H1 (cell line): ENCODE measurements around the gene ASPN. TPM values are rescaled to one million over a fixed set of nuclear protein-coding genes. Genes with fewer than 3 reads are reported as not detected.

Experiments used
- CTCF ChIA-PET: fragments of 300-600 bp; sonication (Branson Sonifier 250); formaldehyde crosslinking; loops from one replicate; lab custom pipeline; 2021; ENCODE audit not compliant: partially characterized antibody; lab: Charles Lee
- POLR2A ChIA-PET: fragments of 300-600 bp; sonication (Branson Sonifier 250); formaldehyde crosslinking; loops from one replicate; lab custom pipeline; 2021; ENCODE audit warnings: inconsistent platforms; ENCODE audit not compliant: partially characterized antibody; lab: Charles Lee
- DNase-seq, 2 experiments: peaks; one replicate each; pipeline versions ENCODE4 v3.0.0 to v3.0.0-alpha.2; 2010 to 2022; ENCODE audit warnings: low spot score in 2 of 2, low read depth in 1 of 2, mixed read lengths in 1 of 2
- FAIRE-seq: peaks from 2 replicates; lab custom pipeline; 2011; peaks lifted over from hg19 to GRCh38; lab: Jason Lieb, UNC
- H2AFZ ChIP-seq: 2 replicates; pipeline ENCODE4 v1.8.1; 2012; ENCODE audit warnings: low read length, inconsistent platforms
- H2AK5ac ChIP-seq: 2 replicates; pipeline ENCODE4 v1.6.1; 2013; ENCODE audit warnings: low read depth, low read length
- H2BK120ac ChIP-seq: replicated peaks from 2 replicates; pipeline ENCODE3; 2013; ENCODE audit warnings: low read depth, low read length, inconsistent platforms
- H2BK12ac ChIP-seq: 2 replicates; pipeline ENCODE4 v1.6.1; 2013; ENCODE audit warnings: low read depth, low read length
- H2BK15ac ChIP-seq: 2 replicates; pipeline ENCODE4 v1.6.1; 2013; ENCODE audit warnings: low read length
- H2BK20ac ChIP-seq: 2 replicates; pipeline ENCODE4 v1.6.1; 2013; ENCODE audit warnings: low read length
- H2BK5ac ChIP-seq: 2 replicates; pipeline ENCODE4 v1.6.1; 2013; ENCODE audit warnings: low read depth, low read length
- H3K14ac ChIP-seq: 2 replicates; pipeline ENCODE4 v1.6.1; 2013; ENCODE audit warnings: inconsistent platforms; ENCODE audit not compliant: insufficient read length
- H3K18ac ChIP-seq: 2 replicates; pipeline ENCODE4 v1.6.1; 2013; ENCODE audit warnings: low read length; ENCODE audit errors: extremely low read depth
- H3K23ac ChIP-seq: 2 replicates; pipeline ENCODE4 v1.6.1; 2013; ENCODE audit warnings: inconsistent platforms; ENCODE audit not compliant: insufficient read length
- H3K23me2 ChIP-seq: 2 replicates; pipeline ENCODE4 v1.6.1; 2013; ENCODE audit warnings: low read depth, low read length
- H3K27ac ChIP-seq: 2 replicates; pipeline ENCODE4 v1.6.1; 2011; ENCODE audit warnings: low read depth, low read length, inconsistent platforms
- H3K27me3 ChIP-seq, 4 experiments: replicated peaks in 1 of 4; 1 replicate in 1 of 4; 2 replicates in 3 of 4; pipeline versions ENCODE4 v1.6.1 to v1.8.1; 2011 to 2013; ENCODE audit warnings: low read length in 3 of 4, mild to moderate bottlenecking in 3 of 4, inconsistent platforms in 2 of 4, mixed read lengths in 2 of 4, moderate library complexity in 1 of 4; ENCODE audit not compliant: control insufficient read depth in 3 of 4, insufficient read depth in 3 of 4; ENCODE audit errors: extremely low read depth in 1 of 4
- H3K36me3 ChIP-seq, 4 experiments: 2 replicates each; pipeline versions ENCODE4 v1.6.1 to v1.8.1; 2011 to 2013; ENCODE audit warnings: mild to moderate bottlenecking in 4 of 4, low read length in 3 of 4, moderate library complexity in 2 of 4, control low read depth in 1 of 4, inconsistent platforms in 1 of 4; ENCODE audit not compliant: insufficient read depth in 4 of 4, control insufficient read depth in 2 of 4
- H3K4ac ChIP-seq: replicated peaks from 2 replicates; pipeline ENCODE3; 2013; ENCODE audit warnings: low read length, low read depth, mixed read lengths, inconsistent platforms; ENCODE audit not compliant: insufficient read length
- H3K4me1 ChIP-seq, 4 experiments: replicated peaks in 1 of 4; 1 replicate in 1 of 4; 2 replicates in 3 of 4; pipeline versions ENCODE4 v1.6.1 to v1.8.1; 2011 to 2013; ENCODE audit warnings: low read length in 3 of 4, inconsistent platforms in 2 of 4, mixed read lengths in 1 of 4; ENCODE audit not compliant: insufficient read depth in 4 of 4, control insufficient read depth in 3 of 4
- H3K4me2 ChIP-seq, 2 experiments: 2 replicates each; pipeline versions ENCODE4 v1.6.1 to v1.8.1; 2011 to 2013; ENCODE audit warnings: low read depth in 2 of 2, low read length in 2 of 2, control low read depth in 1 of 2, inconsistent platforms in 1 of 2, mild to moderate bottlenecking in 1 of 2; ENCODE audit not compliant: insufficient read depth in 1 of 2
- H3K4me3 ChIP-seq, 4 experiments: fragments of 200-600, 300-600 bp in 1 of 4; sonication (generic), shearing (Covaris generic), sonication (Bioruptor Twin) in 1 of 4; 2 replicates each; pipeline versions ENCODE4 v1.5.1 to v1.8.1; 2011 to 2016; ENCODE audit warnings: low read length in 4 of 4, low read depth in 3 of 4, control low read depth in 2 of 4, inconsistent platforms in 2 of 4, mild to moderate bottlenecking in 2 of 4, mixed read lengths in 1 of 4, moderate library complexity in 1 of 4; ENCODE audit not compliant: insufficient read depth in 2 of 4; ENCODE audit errors: extremely low read depth in 1 of 4
- H3K56ac ChIP-seq: replicated peaks from 2 replicates; pipeline ENCODE3; 2013; ENCODE audit warnings: low read depth, mild to moderate bottlenecking, mixed read lengths, low read length, inconsistent platforms; ENCODE audit not compliant: insufficient read length
- H3K79me1 ChIP-seq: 2 replicates; pipeline ENCODE4 v1.6.1; 2013; ENCODE audit warnings: low read depth, low read length, control low read depth
- H3K79me2 ChIP-seq, 2 experiments: 2 replicates each; pipeline versions ENCODE4 v1.6.1 to v1.8.1; 2012 to 2013; ENCODE audit warnings: low read length in 2 of 2, mild to moderate bottlenecking in 2 of 2, inconsistent platforms in 1 of 2; ENCODE audit not compliant: insufficient read depth in 2 of 2, control insufficient read depth in 1 of 2
- H3K9ac ChIP-seq, 4 experiments: replicated peaks in 1 of 4; 1 replicate in 1 of 4; 2 replicates in 3 of 4; pipeline versions ENCODE4 v1.6.1 to v1.8.1; 2011 to 2013; ENCODE audit warnings: low read depth in 3 of 4, low read length in 3 of 4, control low read depth in 2 of 4, mild to moderate bottlenecking in 2 of 4, moderate library complexity in 2 of 4, inconsistent platforms in 1 of 4; ENCODE audit errors: extremely low read depth in 1 of 4
- H3K9me3 ChIP-seq, 2 experiments: 2 replicates each; pipeline versions ENCODE4 v1.6.1 to v1.8.1; 2012 to 2013; ENCODE audit warnings: mild to moderate bottlenecking in 2 of 2, moderate library complexity in 2 of 2, control low read depth in 1 of 2, inconsistent platforms in 1 of 2, low read depth in 1 of 2, low read length in 1 of 2, mixed read lengths in 1 of 2; ENCODE audit not compliant: insufficient read depth in 2 of 2
- H4K20me1 ChIP-seq, 2 experiments: replicated peaks in 1 of 2; 2 replicates each; pipeline versions ENCODE3 to v1.8.1; 2011 to 2013; ENCODE audit warnings: inconsistent platforms in 2 of 2, low read length in 2 of 2, mild to moderate bottlenecking in 1 of 2; ENCODE audit not compliant: insufficient read depth in 2 of 2, control insufficient read depth in 1 of 2
- H4K5ac ChIP-seq: 2 replicates; pipeline ENCODE4 v1.6.1; 2013; ENCODE audit warnings: low read length, low read depth, mixed read lengths, inconsistent platforms; ENCODE audit not compliant: insufficient read length
- H4K8ac ChIP-seq: 2 replicates; pipeline ENCODE4 v1.8.0; 2013; ENCODE audit warnings: mild to moderate bottlenecking, moderate library complexity, low read length, inconsistent platforms; ENCODE audit not compliant: insufficient read depth; ENCODE audit errors: extremely low read depth
- H4K91ac ChIP-seq: replicated peaks from 2 replicates; pipeline ENCODE3; 2013; ENCODE audit warnings: low read length, mixed read lengths, inconsistent platforms; ENCODE audit not compliant: insufficient read length
- BRCA1 ChIP-seq: IDR thresholded peaks from 2 replicates; pipeline ENCODE4 v1.6.1; 2012; ENCODE audit warnings: low read depth, low read length, improper control_type of control experiment
- CHD2 ChIP-seq: IDR thresholded peaks from 2 replicates; pipeline ENCODE4 v1.6.1; 2012; ENCODE audit warnings: low read length, improper control_type of control experiment
- EZH2 ChIP-seq: fragments of 200-600 bp; sonication (generic); IDR thresholded peaks from 2 replicates; pipeline ENCODE4 v1.7.1; 2012; ENCODE audit warnings: low read depth, mild to moderate bottlenecking, moderate library complexity, low read length, inconsistent platforms; ENCODE audit not compliant: severe bottlenecking
- GABPA ChIP-seq: IDR thresholded peaks from 2 replicates; pipeline ENCODE4 v1.6.1; 2011; ENCODE audit warnings: mild to moderate bottlenecking, low read length, moderate library complexity, borderline replicate concordance; ENCODE audit not compliant: insufficient read depth
- JUN ChIP-seq: IDR thresholded peaks from 2 replicates; pipeline ENCODE4 v1.6.1; 2011; ENCODE audit warnings: low read depth, mild to moderate bottlenecking, improper control_type of control experiment, low read length
- PHF8 ChIP-seq: fragments of 200-600 bp; sonication (generic); conservative IDR thresholded peaks from 2 replicates; pipeline ENCODE4 v1.7.1; 2012; ENCODE audit warnings: low read depth, mild to moderate bottlenecking, inconsistent platforms, low read length, moderate library complexity
- POLR2AphosphoS5 ChIP-seq: IDR thresholded peaks from 2 replicates; pipeline ENCODE4 v1.6.1; 2011; ENCODE audit warnings: low read depth, low read length
- RNF2 ChIP-seq: fragments of 200-900, 300-1000 bp; sonication (generic); IDR thresholded peaks from 2 replicates; pipeline ENCODE4 v1.7.1; 2016; ENCODE audit warnings: borderline replicate concordance, low read depth, mild to moderate bottlenecking, antibody characterized with exemption, low read length; ENCODE audit not compliant: poor library complexity, severe bottlenecking; ENCODE audit errors: missing control alignments
- SAP30 ChIP-seq: fragments of 300-600 bp; sonication (generic); IDR thresholded peaks from 2 replicates; pipeline ENCODE4 v1.7.1; 2012; ENCODE audit warnings: low read length, moderate library complexity, mild to moderate bottlenecking, inconsistent platforms; ENCODE audit not compliant: insufficient read depth, insufficient replicate concordance
- SUZ12 ChIP-seq: fragments of 200-600 bp; sonication (generic); IDR thresholded peaks from 2 replicates; pipeline ENCODE4 v1.6.1; 2012; ENCODE audit warnings: mild to moderate bottlenecking, inconsistent platforms, low read length, moderate library complexity, mixed read lengths
- TAF1 ChIP-seq: IDR thresholded peaks from 2 replicates; pipeline ENCODE4 v1.6.1; 2011; ENCODE audit warnings: mild to moderate bottlenecking, low read depth, low read length
- USF2 ChIP-seq: IDR thresholded peaks from 2 replicates; pipeline ENCODE4 v1.6.1; 2011; ENCODE audit warnings: low read length, improper control_type of control experiment
- polyA plus RNA-seq, 7 experiments: library from polyadenylated mRNA; depleted of rRNA in 3 of 7; stranded (reverse) in 5 of 7; unstranded in 2 of 7; fragments of >200 nt in 5 of 7; fragments of 200-250 nt in 2 of 7; gene quantifications; 1 replicate in 5 of 7; 2 replicates in 1 of 7; 4 replicates in 1 of 7; pipeline versions ENCODE4 v1.2.1 to v1.2.3, GENCODE V29; 2011 to 2013; ENCODE audit warnings: missing spikeins in 2 of 7, mixed read lengths in 2 of 7
- total RNA-seq: library from RNA; stranded (reverse); fragmentation: NEBNext Ultra II Directional; extraction: Animal tissue kit (Norgen Biotek cat#: 25700); gene quantifications from 2 replicates; pipeline ENCODE4 v1.2.1, GENCODE V29; 2021

Gene ASPN
- total and polyA plus RNA-seq, 2 of the 8 experiments (the other 6 are each of a cell fraction or from before 2014, with no cell fraction given): not detected

- no peak for FAIRE-seq
- H3K23me2 ChIP-seq: no peaks in the 10 kb centered on the region
Observed at GRCh38 chr9:92510747-92511146, 28.4 kb upstream of the ASPN start.

More at GRCh38 chr9:92510747-92511146, 28.4 kb upstream of the ASPN start:
- Histone ChIP-seq H3K14ac (no peak overlapping the region), H2AK5ac (no peak overlapping the region), H2BK5ac (no peak overlapping the region), H4K5ac (no peak overlapping the region), H3K9me3 (no peaks in the 10 kb centered on the region), H3K18ac (no peak overlapping the region), H2BK120ac (no peak overlapping the region), H3K23ac (no peak overlapping the region), H3K36me3 (no peaks in the 10 kb centered on the region), H3K4me2 (no peak overlapping the region), H2BK20ac (no peak overlapping the region), H3K27me3 (no peaks in the 10 kb centered on the region), H3K79me2 (no peaks in the 10 kb centered on the region), H2BK12ac (no peak overlapping the region), H3K56ac (no peak overlapping the region), H3K4me3 (no peak overlapping the region), H4K91ac (no peak overlapping the region), H4K8ac (no peak overlapping the region), H2BK15ac (no peak overlapping the region), H2AFZ (no peak overlapping the region), H3K79me1 (no peaks in the 10 kb centered on the region), H4K20me1 (no peaks in the 10 kb centered on the region), H3K9ac (no peak overlapping the region), H3K27ac (no peak overlapping the region), H3K4ac (no peak overlapping the region), H3K4me1 (peaks cover 0 to 2% (median 0%) of the 10 kb centered on the region in 4 experiments; a peak in 2 of 7 replicates)
- TF ChIP-seq SAP30 (no peak), SUZ12 (no peak), TAF1 (no peak), GABPA (no peak), POLR2AphosphoS5 (no peak), RNF2 (no peak), USF2 (no peak), BRCA1 (no peak), PHF8 (no peak), EZH2 (no peak), JUN (no peak), CHD2 (no peak)
- ChIA-PET POLR2A (no interaction called here), CTCF (interaction anchor here (0.8 kb wide), 1 partner anchor 12 kb away, joined by 3 read pairs; no protein-coding TSS in a partner anchor)
- no peak for DNase-seq
